Jurkat, Clone E6-1 (cell line): Measurements from ENCODE around the gene RCSD1.

Experiments used
- DNase-seq: peaks from one replicate; pipeline ENCODE4 v3.0.0-alpha.2; 2011; ENCODE audit warnings: low read depth, low spot score
- H3K4me3 ChIP-seq: 2 replicates; pipeline ENCODE4 v1.5.1; 2011; ENCODE audit warnings: mild to moderate bottlenecking, low read length, control low read depth, moderate library complexity

The RCSD1 gene

GRCh38 chr1:167617153-167618147, 12.6 kb upstream of the RCSD1 start:
- peak; percentile 77 for DNase-seq
- H3K4me3 ChIP-seq: peak overlapping the region; percentile 42

DNA sequence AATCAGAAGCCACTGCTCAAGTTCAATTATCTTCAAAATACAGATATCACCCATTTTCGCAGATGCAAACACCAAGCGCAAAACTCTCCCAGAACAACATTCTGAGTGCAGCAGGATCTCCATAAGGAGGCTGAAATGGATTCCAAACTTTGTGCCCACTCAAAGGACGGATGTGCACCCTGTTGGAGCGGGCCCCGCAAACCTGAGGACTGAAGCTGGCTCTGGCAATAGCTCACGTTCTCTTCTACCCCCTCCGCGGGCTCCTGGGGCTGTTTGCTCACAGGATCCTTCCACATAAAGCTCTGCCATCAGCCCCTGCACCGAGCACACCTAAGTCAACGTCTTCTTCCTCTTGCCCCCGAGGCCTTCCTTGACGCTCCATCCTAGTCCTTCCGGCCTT, 11.7 kb upstream of the RCSD1 start:
- H3K4me3 ChIP-seq: no peak overlapping the region
- no peak for DNase-seq

GRCh38 chr1:167618789-167619188, 11.2 kb upstream of the RCSD1 start:
- no peak overlapping the region for H3K4me3 ChIP-seq
- no peak for DNase-seq

- DNase-seq: no peak
- no peak overlapping the region for H3K4me3 ChIP-seq
Measured at GRCh38 chr1:167620002-167620401, 10.0 kb upstream of the RCSD1 start.

GRCh38 chr1:167621780-167622313, 8.2 kb upstream of the RCSD1 start:
- no peak overlapping the region for H3K4me3 ChIP-seq
- DNase-seq: no peak

- no peak overlapping the region for H3K4me3 ChIP-seq
- no peak for DNase-seq
Measured at GRCh38 chr1:167623951-167624350, 6.1 kb upstream of the RCSD1 start.

DNA sequence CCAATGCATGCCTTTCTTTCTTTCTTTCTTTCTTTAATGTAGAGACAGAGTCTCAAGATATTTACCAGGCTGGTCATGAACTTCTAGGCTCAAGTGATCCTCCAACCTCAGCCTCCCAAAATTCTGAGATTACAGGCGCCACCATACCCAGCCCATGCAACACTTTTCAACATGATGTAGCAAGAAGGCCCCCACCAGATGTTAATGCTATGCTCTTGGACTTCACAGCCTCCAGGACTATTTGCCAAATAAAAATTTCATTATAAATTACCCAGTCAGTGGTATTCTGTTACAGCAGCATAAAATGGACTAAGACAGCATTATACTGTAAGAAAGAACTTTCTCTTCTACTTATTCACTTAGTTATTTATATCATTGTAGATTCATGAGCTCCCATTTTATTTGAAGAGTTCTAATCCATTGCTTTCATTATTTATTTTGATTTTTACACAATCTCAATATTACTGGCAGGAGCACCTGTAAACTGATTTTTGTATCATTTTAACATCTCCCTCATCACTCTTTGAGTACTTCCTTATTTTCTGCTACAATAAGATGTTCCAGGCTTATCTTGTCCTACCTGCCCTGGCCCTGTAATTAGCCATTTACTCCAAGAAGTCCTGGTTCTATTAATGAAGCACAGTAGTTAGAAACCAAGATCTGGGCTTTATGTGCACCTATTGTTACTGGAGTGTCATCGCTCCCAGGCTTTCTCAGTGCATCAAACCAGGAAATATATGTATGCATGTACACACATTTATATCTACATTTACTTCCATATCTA, 4.8 kb upstream of the RCSD1 start:
- no peak overlapping the region for H3K4me3 ChIP-seq
- DNase-seq: no peak

GRCh38 chr1:167627615-167627864, 2.5 kb upstream of the RCSD1 start:
- peak overlapping the region; percentile 95 for H3K4me3 ChIP-seq
- DNase-seq: no peak

DNA sequence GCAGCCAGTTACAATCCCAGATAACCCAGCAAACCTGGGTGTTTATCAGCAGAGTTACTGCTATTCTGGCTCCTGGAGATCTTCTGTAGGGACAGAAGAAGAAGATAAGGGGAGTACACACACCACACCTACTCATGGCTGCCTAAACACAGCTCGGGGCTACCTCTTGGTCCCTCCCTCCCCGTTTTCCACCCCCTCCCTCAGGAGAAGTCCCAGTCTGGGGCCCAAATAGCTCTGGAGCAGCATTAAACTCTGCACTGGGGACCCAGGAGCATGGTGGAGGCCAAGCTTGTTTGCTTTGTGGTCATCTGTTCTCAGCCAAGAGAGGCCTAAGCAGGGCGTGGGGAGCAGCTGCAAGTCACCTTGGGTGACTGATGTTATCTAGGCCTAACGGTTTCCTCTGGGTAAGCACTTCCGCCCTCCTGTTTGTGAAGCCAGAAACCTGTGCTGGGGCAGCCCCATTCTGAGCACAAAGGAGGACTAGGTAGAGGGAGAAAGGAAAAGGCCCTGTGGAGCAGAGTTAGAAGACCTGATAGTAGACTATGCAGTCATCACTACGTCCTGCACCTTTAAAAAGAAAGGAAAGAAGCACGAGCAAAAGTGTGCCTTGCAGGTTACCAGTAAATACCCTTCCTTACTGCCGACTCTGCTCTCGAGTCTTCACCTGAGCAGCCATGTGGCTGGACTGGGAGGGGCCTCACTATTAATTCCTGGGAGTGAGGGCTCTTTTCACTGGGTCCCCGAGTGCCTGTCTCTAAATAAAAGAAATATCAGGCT, 2.0 kb upstream of the RCSD1 start:
- peak; percentile 98 for DNase-seq
- H3K4me3 ChIP-seq: peak overlapping the region; percentile 95

DNA sequence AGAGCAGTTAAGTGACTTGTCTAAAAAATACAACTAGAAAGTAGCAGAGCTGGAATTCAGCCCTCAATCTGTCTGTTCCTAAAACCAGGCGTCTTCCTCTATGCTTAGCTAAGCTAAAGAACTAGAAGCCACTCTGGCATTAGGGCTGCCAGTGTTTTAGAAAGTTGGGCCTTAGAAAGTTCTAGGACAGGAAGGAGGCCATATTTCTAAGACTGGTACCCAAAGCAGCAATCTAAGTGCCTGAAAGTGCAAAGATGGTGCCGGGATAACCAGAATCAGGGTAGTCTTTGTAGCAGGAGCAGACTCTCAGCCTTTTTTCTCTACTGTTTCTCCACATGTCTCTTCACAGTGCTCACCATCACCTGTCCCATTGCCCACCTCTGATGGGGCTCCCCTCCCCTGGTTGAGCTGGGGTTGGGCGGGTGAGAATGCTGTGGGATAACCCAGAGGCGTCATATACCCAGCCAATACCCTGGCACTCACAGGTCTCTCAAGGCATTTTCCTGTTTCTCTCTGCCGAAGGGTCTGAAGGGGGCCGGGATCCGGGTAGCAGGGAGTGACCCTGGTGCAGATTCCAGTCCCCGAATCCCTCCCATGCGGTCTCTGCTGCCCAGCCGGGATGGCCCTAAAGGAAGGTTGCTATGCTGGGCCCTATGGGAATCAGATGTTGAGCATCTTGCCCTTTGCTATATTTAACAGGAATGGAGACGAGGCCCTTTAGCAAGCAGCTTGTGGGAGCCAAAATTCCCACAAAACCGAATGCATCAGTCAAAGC, 1.1 kb upstream of the RCSD1 start:
- H3K4me3 ChIP-seq: peak overlapping the region; percentile 95
- DNase-seq: no peak

GRCh38 chr1:167630568-167631385, 745 bp downstream of the RCSD1 start:
- no peak for DNase-seq
- peak overlapping the region; percentile 95 for H3K4me3 ChIP-seq

- DNase-seq: no peak
- peak overlapping the region; percentile 95 for H3K4me3 ChIP-seq
Measured at GRCh38 chr1:167631386-167631935, 1.4 kb downstream of the RCSD1 start.

- DNase-seq: peak; percentile 73
- H3K4me3 ChIP-seq: peak overlapping the region; percentile 95
Measured at GRCh38 chr1:167631936-167632614, 2.0 kb downstream of the RCSD1 start.

DNA sequence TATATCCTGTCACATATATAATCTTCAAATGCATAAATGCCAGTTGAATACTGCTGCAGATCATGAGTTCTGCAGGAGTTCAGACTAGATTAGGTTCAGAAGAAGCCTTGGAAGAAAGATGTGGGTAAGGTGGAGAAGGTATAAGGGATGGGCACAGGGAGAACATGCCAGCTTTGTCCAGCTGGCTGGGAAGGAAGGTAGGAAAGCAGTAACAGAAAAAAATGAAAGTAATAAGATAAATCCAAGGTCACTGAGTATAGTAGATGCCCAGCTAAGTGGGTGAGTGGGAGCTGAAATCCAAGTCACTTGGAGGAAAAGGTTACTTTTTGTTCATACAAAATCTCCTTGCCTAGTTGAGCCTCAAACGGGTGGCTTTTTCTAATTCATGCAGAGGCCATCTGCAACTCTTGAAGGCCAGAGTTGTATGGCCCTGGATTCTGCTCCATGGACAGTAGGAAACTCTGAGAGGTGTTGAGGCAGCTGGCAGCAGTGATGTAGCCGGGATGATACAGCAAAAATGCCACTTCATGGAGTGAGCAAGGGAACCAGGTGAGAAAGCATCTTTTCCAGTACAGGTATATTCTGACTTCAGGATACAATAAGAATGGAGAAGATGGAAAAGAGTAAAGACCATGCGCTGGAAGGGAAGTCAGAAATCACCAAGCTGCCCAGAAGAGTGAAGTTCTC, 3.4 kb downstream of the RCSD1 start:
- DNase-seq: no peak
- H3K4me3 ChIP-seq: no peak overlapping the region

DNA sequence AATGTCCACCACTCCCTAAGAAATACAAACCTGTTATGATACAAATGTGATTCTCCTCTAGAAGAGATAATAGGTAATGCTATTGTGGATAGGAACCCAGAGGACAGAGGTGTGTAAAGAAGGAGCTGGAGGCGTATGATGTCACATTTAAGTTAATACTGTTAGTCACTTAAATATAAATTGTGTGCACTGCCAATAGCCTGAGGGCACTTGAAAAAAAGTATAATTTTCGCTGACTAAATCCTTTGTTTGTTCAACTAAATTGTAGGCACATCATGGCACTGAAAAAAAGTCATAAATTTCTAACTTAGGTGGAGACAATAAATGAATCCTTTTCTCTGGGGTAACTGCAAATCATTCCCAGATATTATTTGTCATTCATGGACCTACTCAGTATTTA, 4.4 kb downstream of the RCSD1 start:
- no peak overlapping the region for H3K4me3 ChIP-seq

DNA sequence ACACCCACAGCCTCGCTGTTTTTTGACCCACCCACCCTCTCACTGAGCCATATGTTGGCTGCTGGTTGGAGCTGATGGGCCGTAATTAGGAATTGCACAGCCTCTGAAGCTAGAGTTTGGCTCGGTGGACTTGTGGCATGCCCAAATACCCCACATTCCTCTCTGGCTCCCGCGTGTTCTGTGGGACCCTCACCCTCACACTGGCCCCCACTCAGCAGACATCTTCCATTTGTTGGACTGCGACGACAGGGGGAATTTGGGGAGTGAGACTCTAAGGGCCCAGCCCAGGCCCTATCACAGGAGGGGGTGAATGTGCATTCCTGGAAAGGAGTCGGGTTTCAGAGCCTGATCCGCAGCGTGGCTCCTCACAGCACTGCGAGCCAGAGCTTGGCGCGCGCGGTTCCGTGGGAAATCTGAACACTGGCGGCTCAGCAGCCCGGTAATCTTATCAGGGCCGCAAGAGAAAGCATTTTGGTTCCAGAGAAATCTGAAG, 5.2 kb downstream of the RCSD1 start:
- DNase-seq: no peak
- no peak overlapping the region for H3K4me3 ChIP-seq

More for the DNA sequence above, 4.4 kb downstream of the RCSD1 start:
- no peak for DNase-seq
